IMR-90 (cell line): Measurements from ENCODE around the gene ZCCHC3. TPM values are rescaled to one million over a fixed set of nuclear protein-coding genes. Genes with fewer than 3 reads are reported as not detected.

Source experiments
- ATAC-seq: fragments of 200-7000 bp; cut with Tn5 transposase; 2 replicates; pipeline ENCODE4 v1.9.1; 2020; ENCODE audit warnings: low read depth, mild to moderate bottlenecking, moderate library complexity
- BruUV-seq: library from RNA; stranded (reverse); fragments of 400-500 nt; replicated peaks from 2 replicates; lab custom pipeline; 2021; lab: Mats Ljungman, UMichigan
- CTCF ChIA-PET: fragments of 300-600 bp; formaldehyde crosslinking; extraction: SDS; loops from one replicate; lab custom pipeline; 2021; ENCODE audit warnings: antibody characterized with exemption; lab: Yijun Ruan, JAX
- POLR2A ChIA-PET: fragments of 300-600 bp; sonication (Branson Sonifier 250); formaldehyde crosslinking; loops from one replicate; lab custom pipeline; 2022; ENCODE audit warnings: antibody characterized with exemption; ENCODE audit not compliant: unreplicated experiment; lab: Charles Lee
- DNase-seq: peaks from one replicate; pipeline ENCODE4 v3.0.0; 2013
- H2AFZ ChIP-seq: replicated peaks from 2 replicates; pipeline ENCODE3; 2013; ENCODE audit warnings: low read length, mild to moderate bottlenecking; ENCODE audit not compliant: poor library complexity
- H2AK5ac ChIP-seq: 2 replicates; pipeline ENCODE4 v1.6.1; 2013; ENCODE audit warnings: low read depth, low read length, inconsistent platforms
- H2AK9ac ChIP-seq: replicated peaks from 2 replicates; pipeline ENCODE3; 2013; ENCODE audit warnings: mild to moderate bottlenecking, low read depth, low read length, moderate library complexity; ENCODE audit not compliant: poor library complexity
- H2BK120ac ChIP-seq: 2 replicates; pipeline ENCODE4 v1.6.1; 2013; ENCODE audit warnings: low read depth, low read length, inconsistent platforms
- H2BK15ac ChIP-seq: 3 replicates; pipeline ENCODE4 v1.6.1; 2013; ENCODE audit warnings: low read depth, low read length, inconsistent platforms
- H2BK20ac ChIP-seq: 2 replicates; pipeline ENCODE4 v1.6.1; 2013; ENCODE audit warnings: low read depth, mild to moderate bottlenecking, inconsistent platforms, low read length, moderate library complexity
- H2BK5ac ChIP-seq: 2 replicates; pipeline ENCODE4 v1.6.1; 2013; ENCODE audit warnings: mild to moderate bottlenecking, low read depth, low read length, inconsistent platforms; ENCODE audit not compliant: poor library complexity, severe bottlenecking
- H3K14ac ChIP-seq: replicated peaks from 2 replicates; pipeline ENCODE4 v1.6.1; 2013; ENCODE audit warnings: low read depth, low read length, inconsistent platforms
- H3K18ac ChIP-seq: 2 replicates; pipeline ENCODE4 v1.6.1; 2013; ENCODE audit warnings: low read depth, low read length, control low read depth
- H3K23ac ChIP-seq: 2 replicates; pipeline ENCODE4 v1.6.1; 2013; ENCODE audit warnings: low read depth, low read length, inconsistent platforms
- H3K27ac ChIP-seq: 2 replicates; pipeline ENCODE4 v1.5.1; 2013; ENCODE audit warnings: mild to moderate bottlenecking, control low read depth, low read length; ENCODE audit not compliant: insufficient read depth
- H3K27me3 ChIP-seq: 2 replicates; pipeline ENCODE4 v1.6.1; 2013; ENCODE audit warnings: low read length; ENCODE audit not compliant: control insufficient read depth, insufficient read depth
- H3K36me3 ChIP-seq: 2 replicates; pipeline ENCODE4 v1.6.1; 2013; ENCODE audit warnings: low read length, mixed read lengths; ENCODE audit not compliant: control insufficient read depth, insufficient read depth
- H3K4ac ChIP-seq: 2 replicates; pipeline ENCODE4 v1.6.1; 2013; ENCODE audit warnings: low read depth, low read length, inconsistent platforms
- H3K4me1 ChIP-seq: 2 replicates; pipeline ENCODE4 v1.6.1; 2013; ENCODE audit warnings: low read length, mixed read lengths; ENCODE audit not compliant: control insufficient read depth, insufficient read depth
- H3K4me2 ChIP-seq: 2 replicates; pipeline ENCODE4 v1.6.1; 2013; ENCODE audit warnings: low read depth, mild to moderate bottlenecking, control low read depth, low read length, moderate library complexity
- H3K4me3 ChIP-seq: 2 replicates; pipeline ENCODE4 v1.5.1; 2013; ENCODE audit warnings: low read depth, mild to moderate bottlenecking, control low read depth, low read length, moderate library complexity; ENCODE audit not compliant: insufficient read depth
- H3K56ac ChIP-seq: 2 replicates; pipeline ENCODE4 v1.6.1; 2013; ENCODE audit warnings: low read length, inconsistent platforms; ENCODE audit not compliant: insufficient read depth; ENCODE audit errors: extremely low read depth
- H3K79me1 ChIP-seq, 2 experiments: 2 replicates each; pipeline ENCODE4 v1.6.1; 2013; ENCODE audit warnings: low read length in 2 of 2, inconsistent platforms in 1 of 2, low read depth in 1 of 2
- H3K9ac ChIP-seq: 2 replicates; pipeline ENCODE4 v1.6.1; 2013; ENCODE audit warnings: low read depth, low read length, control low read depth
- H3K9me1 ChIP-seq: 2 replicates; pipeline ENCODE4 v1.6.1; 2013; ENCODE audit warnings: low read length, inconsistent platforms; ENCODE audit not compliant: insufficient read depth
- H3K9me3 ChIP-seq: 2 replicates; pipeline ENCODE4 v1.6.1; 2013; ENCODE audit warnings: low read length; ENCODE audit not compliant: control insufficient read depth, insufficient read depth
- H4K20me1 ChIP-seq: 2 replicates; pipeline ENCODE4 v1.6.1; 2013; ENCODE audit warnings: low read length, inconsistent platforms; ENCODE audit not compliant: insufficient read depth
- H4K5ac ChIP-seq: 2 replicates; pipeline ENCODE4 v1.6.1; 2013; ENCODE audit warnings: mild to moderate bottlenecking, low read depth, low read length, control low read depth
- H4K8ac ChIP-seq, 2 experiments: 2 replicates each; pipeline ENCODE4 v1.6.1; 2013; ENCODE audit warnings: low read depth in 2 of 2, low read length in 2 of 2, control low read depth in 1 of 2, inconsistent platforms in 1 of 2
- H4K91ac ChIP-seq: 2 replicates; pipeline ENCODE4 v1.6.1; 2013; ENCODE audit warnings: low read depth, low read length, inconsistent platforms; ENCODE audit not compliant: insufficient read depth
- BHLHE40 ChIP-seq: fragments of 150-350 bp; IDR thresholded peaks from 2 replicates; pipeline ENCODE4 v1.6.1; 2016; ENCODE audit warnings: mild to moderate bottlenecking, low read depth, low read length
- CHD1 ChIP-seq: IDR thresholded peaks from 2 replicates; pipeline ENCODE4 v1.6.1; 2012; ENCODE audit warnings: low read depth, low read length, improper control_type of control experiment
- ELK1 ChIP-seq: fragments of 150-350 bp; IDR thresholded peaks from 2 replicates; pipeline ENCODE4 v1.6.1; 2016; ENCODE audit warnings: low read depth, mild to moderate bottlenecking, low read length, moderate library complexity, borderline replicate concordance
- FOS ChIP-seq: fragments of 150-350 bp; IDR thresholded peaks from 2 replicates; pipeline ENCODE4 v1.6.1; 2016; ENCODE audit warnings: low read depth, low read length
- MAFK ChIP-seq: IDR thresholded peaks from 2 replicates; pipeline ENCODE4 v1.6.1; 2012; ENCODE audit warnings: low read depth, low read length, improper control_type of control experiment
- MAZ ChIP-seq: IDR thresholded peaks from 2 replicates; pipeline ENCODE4 v1.6.1; 2012; ENCODE audit warnings: low read depth, mild to moderate bottlenecking, low read length, improper control_type of control experiment, moderate library complexity, borderline replicate concordance
- MXI1 ChIP-seq: IDR thresholded peaks from 2 replicates; pipeline ENCODE4 v1.6.1; 2012; ENCODE audit warnings: low read depth, mild to moderate bottlenecking, low read length, moderate library complexity, borderline replicate concordance
- NFE2L2 ChIP-seq: fragments of 150-350 bp; IDR thresholded peaks from 2 replicates; pipeline ENCODE4 v1.6.1; 2016; ENCODE audit warnings: low read depth, mild to moderate bottlenecking, low read length
- POLR2A ChIP-seq: IDR thresholded peaks from 2 replicates; pipeline ENCODE4 v1.6.1; 2012; ENCODE audit warnings: mild to moderate bottlenecking, low read depth, low read length
- RAD21 ChIP-seq: IDR thresholded peaks from 2 replicates; pipeline ENCODE4 v1.6.1; 2012; ENCODE audit warnings: low read length, improper control_type of control experiment
- RCOR1 ChIP-seq: IDR thresholded peaks from 2 replicates; pipeline ENCODE4 v1.6.1; 2012; ENCODE audit warnings: mild to moderate bottlenecking, low read length, improper control_type of control experiment; ENCODE audit not compliant: insufficient replicate concordance
- RFX5 ChIP-seq: IDR thresholded peaks from 2 replicates; pipeline ENCODE4 v1.8.0; 2012; ENCODE audit warnings: low read depth, mild to moderate bottlenecking, low read length, moderate library complexity
- SMC3 ChIP-seq: fragments of 150-350 bp; IDR thresholded peaks from 2 replicates; pipeline ENCODE4 v1.6.1; 2016; ENCODE audit warnings: low read depth, mild to moderate bottlenecking, antibody characterized with exemption, low read length, moderate library complexity
- USF2 ChIP-seq: fragments of 150-350 bp; IDR thresholded peaks from 2 replicates; pipeline ENCODE4 v1.6.1; 2017; ENCODE audit warnings: mild to moderate bottlenecking, antibody characterized with exemption, low read length, low read depth
- WGBS, 2 experiments: methylation state at CpG; one replicate each; pipeline versions ENCODE4 v1.1.5 to v1.1.7; 2013; ENCODE audit warnings: missing lambda C conversion rate in 2 of 2; ENCODE audit not compliant: insufficient read length in 1 of 2; ENCODE audit errors: extremely low coverage in 2 of 2; 5-methylcytosine and 5-hydroxymethylcytosine counted together
- dilution Hi-C: fragments of 300-500 bp; cut with HindIII; formaldehyde crosslinking; loops from one replicate; pipeline ENCODE4 v1.14.3; 2018; ENCODE audit warnings: low sequenced_read_pairs; ENCODE audit not compliant: unreplicated experiment
- in situ Hi-C: fragments of 300-500 bp; cut with MboI; formaldehyde crosslinking; loops from 3 replicates; pipeline ENCODE4 v1.14.3; 2019; ENCODE audit warnings: low sequenced_read_pairs, inconsistent platforms, mixed read lengths
- intact Hi-C: fragments of 100-400 bp; cut with micrococcal nuclease; formaldehyde crosslinking; loops from 2 replicates; pipeline ENCODE4 v1.10.0; 2022
- polyA plus RNA-seq, 3 experiments: library from polyadenylated mRNA; depleted of rRNA; stranded (reverse); fragments of >200 nt; gene quantifications; 2 replicates each; pipeline ENCODE4 v1.2.3, GENCODE V29; 2012; ENCODE audit warnings: low replicate concordance in 1 of 3
- total RNA-seq: library from RNA; depleted of rRNA; stranded (reverse); fragments of >200 nt; gene quantifications from 2 replicates; pipeline ENCODE4 v1.2.3, GENCODE V29; 2012

The ZCCHC3 gene
- total and polyA plus RNA-seq, 2 of the 4 experiments (the other 2 are of a cell fraction), result 8.2 to 10.9 TPM

GRCh38 chr20:328027-328974 lies 30.9 kb downstream of the ZCCHC3 start:
- peak overlapping the region; percentile 9 for H4K91ac ChIP-seq
- ChIA-PET POLR2A (interaction anchor here (0.6 to 0.7 kb wide), 3 partner anchors 67 to 72 kb away, joined by 10 to 12 read pairs (median 12); no protein-coding TSS in a partner anchor), CTCF (interaction anchor here (0.6 kb wide), 1 partner anchor 327 kb away, joined by 3 read pairs; no protein-coding TSS in a partner anchor)
- H2AFZ ChIP-seq, result peak overlapping the region; percentile 81
- peak overlapping the region; percentile 65 for H3K4me3 ChIP-seq
- H3K4me2 ChIP-seq, result peak overlapping the region; percentile 89
- TF ChIP-seq MAZ, result no peak
- TF ChIP-seq MXI1, result no peak
- TF ChIP-seq RFX5, result no peak
- TF ChIP-seq SMC3, result no peak
- no peak for TF ChIP-seq POLR2A
- no peak for TF ChIP-seq NFE2L2
- no peak for TF ChIP-seq RAD21
- TF ChIP-seq FOS, result no peak
- no peak for TF ChIP-seq USF2
- TF ChIP-seq RCOR1, result no peak
- TF ChIP-seq MAFK, result no peak
- TF ChIP-seq BHLHE40, result no peak
- no peak for TF ChIP-seq CHD1
- TF ChIP-seq ELK1, result no peak
- no TSS peak for BruUV-seq
- DNase-seq (peak; percentile 20), ATAC-seq (no peak)
- H4K5ac ChIP-seq, result no peak overlapping the region; the same call in 1 of the 2 replicates
- peaks cover 8% of the 10 kb centered on the region; the same call in 1 of the 2 replicates for H3K36me3 ChIP-seq
- intact Hi-C loops (no loop called here), dilution Hi-C loops (no loop called here), in situ Hi-C loops (no loop called here)
- H3K9ac ChIP-seq, result peak overlapping the region; percentile 83
- peak overlapping the region; percentile 65 for H3K27ac ChIP-seq
- peak overlapping the region; percentile 71 for H2AK5ac ChIP-seq
- H4K20me1 ChIP-seq, result peaks cover 51% of the 10 kb centered on the region
- H2BK15ac ChIP-seq, result no peak overlapping the region
- peak overlapping the region; percentile 7; the same call in 1 of the 2 replicates for H3K18ac ChIP-seq
- no peak overlapping the region for H2BK20ac ChIP-seq
- H3K14ac ChIP-seq, result peak overlapping the region; percentile 58
- peaks cover 17% of the 10 kb centered on the region for H3K4me1 ChIP-seq
- no peak overlapping the region for H2BK5ac ChIP-seq
- H2BK120ac ChIP-seq, result no peak overlapping the region
- peak overlapping the region; percentile 32; the same call in 1 of the 2 replicates for H3K56ac ChIP-seq
- H2AK9ac ChIP-seq, result peak overlapping the region; percentile 99
- whole genome bisulfite sequencing, 2 experiments, result 34% methylated on average over 6 of the region's 31 CpGs; no CpG with 5 or more reads in 1 of the 2 experiments
- no peaks in the 10 kb centered on the region for H3K27me3 ChIP-seq
- H3K23ac ChIP-seq, result peak overlapping the region; percentile 69
- peak overlapping the region; percentile 23 for H3K4ac ChIP-seq
- peaks cover 24 to 44% of the 10 kb centered on the region in 2 experiments for H3K79me1 ChIP-seq
- no peaks in the 10 kb centered on the region for H3K9me3 ChIP-seq
- peak overlapping the region; percentile 36 to 57; a peak in 1 of 4 replicates for H4K8ac ChIP-seq
- peaks cover 4% of the 10 kb centered on the region; the same call in 1 of the 2 replicates for H3K9me1 ChIP-seq
